NCI-H2196 treated with DMSO at 0.1 percent for 48 hours (cell line): ENCODE data around the gene CTTN.

Experiments
- DNase-seq: peaks from one replicate; lab custom pipeline; 2025; ENCODE audit not compliant: unreplicated experiment; lab: John Stamatoyannopoulos, UW

Gene CTTN

DNA sequence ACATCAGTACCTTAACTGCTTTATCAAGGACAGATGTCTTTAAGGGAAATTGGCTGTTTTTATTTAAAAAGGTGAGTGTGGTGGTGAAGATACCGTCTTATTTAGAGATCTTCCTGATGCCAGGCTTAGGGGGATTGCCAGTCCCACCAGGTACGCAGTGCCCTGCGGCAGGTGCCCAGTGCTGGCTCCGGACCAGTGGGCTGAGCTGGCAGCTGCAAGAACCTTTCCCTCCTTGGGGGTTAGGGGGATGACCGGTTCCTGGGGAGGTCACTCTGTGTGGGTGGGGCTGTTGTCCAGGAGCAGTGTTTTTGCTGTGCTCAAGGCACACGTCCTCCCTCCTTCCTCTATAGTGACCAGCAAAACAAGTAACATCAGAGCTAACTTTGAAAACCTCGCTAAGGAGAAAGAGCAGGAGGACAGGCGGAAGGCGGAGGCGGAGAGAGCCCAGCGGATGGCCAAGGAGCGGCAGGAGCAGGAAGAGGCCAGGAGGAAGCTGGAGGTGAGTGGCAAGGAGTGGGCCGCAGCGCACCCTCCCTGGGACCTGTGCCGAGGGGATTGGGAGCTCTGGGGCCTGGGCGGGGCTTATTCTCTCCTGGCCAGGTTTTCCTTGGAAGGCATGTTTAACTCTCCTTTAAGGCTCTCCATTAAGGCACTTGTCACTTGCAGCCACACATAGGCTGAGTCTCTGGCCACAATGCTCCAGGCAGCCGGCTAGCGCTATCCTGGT lies 30.5 kb downstream of the CTTN start:
- DNase-seq: no peak

DNA sequence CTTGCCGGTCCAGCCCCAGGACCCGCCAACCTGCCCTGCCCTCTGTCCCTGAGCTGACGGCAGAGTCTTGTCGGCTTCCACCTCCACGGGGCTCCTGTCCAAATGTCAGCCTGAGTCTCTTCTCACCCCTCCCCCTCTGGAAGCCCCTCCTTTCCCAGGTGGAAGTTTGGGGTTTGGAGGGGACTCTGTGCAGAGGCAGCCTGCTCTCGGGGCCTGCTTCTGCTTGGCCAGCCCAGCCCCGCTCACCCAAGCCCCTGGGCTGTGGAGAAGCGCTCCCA lies 31.0 kb downstream of the CTTN start:
- no peak for DNase-seq

DNA sequence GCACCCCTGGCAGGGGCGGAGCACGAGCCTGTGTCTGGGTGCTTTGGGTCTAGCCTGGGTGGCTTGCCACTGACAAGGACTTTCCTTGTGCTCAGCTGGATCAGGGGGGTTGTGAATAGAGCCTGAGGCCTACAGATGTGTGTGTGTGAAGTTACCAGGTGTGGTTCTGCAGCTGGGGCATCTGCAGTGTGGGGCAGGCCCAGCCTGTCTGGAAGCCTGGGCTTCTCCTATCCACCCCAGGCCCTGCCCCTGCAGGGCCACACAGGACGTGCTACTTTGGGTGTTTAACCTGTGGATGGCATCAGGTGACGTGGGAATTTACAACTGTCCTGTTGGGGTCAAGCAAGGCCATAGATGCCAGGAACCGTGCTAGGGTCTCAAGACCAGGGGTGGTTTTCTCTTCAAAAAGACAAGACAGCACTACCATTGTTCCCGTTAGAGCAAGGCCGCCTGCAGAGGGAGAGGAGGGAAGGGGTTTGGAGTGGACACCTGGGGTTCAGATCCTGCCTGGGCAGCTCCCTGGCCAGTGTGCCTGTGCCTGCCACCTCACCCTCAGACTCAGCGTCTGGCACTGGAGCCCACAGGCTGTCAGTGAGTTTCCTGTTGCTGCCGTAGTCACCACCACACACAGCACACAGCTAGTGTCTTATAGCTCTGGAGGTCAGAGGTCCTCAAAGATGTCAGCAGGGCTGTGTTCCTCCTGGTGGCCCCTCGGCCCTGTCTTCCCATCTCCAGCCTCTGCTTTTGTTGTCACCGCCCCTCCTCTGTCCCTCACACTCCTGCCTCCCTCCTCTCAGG lies 31.6 kb downstream of the CTTN start:
- no peak for DNase-seq

DNA sequence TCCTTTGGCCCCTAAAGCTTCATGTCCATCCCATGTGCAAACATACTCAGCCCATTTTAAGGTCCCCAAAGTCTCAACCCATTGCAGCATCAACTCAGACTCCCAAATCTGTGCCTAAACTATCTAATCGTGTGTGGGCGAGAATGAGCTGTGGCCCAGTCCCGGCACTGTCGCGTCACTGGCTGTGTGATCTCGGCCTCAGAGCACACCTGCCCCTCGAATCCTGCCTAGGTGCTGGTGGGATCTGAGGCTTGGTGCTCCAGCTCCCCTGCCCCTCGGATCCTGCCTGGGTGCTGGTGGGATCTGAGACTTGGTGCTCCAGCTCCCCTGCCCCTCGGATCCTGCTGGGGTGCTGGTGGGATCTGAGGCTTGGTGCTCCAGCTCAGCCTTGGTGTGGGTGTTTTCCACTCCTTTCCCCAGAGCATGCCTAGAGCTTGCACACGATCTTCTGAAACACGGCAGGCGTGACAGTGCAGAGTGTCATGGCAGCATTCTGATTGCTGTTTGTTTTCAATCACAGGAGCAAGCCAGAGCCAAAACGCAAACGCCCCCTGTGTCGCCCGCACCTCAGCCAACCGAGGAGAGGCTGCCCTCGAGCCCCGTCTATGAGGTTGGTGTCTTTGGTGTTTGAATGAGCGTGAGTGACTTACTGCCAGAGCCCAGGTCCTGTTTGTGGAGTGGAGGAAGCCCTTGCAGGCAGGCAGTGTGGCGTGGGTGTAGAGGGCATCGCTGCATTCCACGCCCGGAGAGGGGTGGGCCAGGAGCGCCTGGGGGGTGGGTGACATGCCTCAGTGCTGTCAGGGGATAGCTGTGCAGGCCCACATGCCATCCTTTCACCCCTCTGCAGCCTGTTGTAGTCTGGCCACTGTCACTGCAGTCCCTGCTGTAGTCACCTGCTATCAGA lies 32.6 kb downstream of the CTTN start:
- DNase-seq: no peak

DNA sequence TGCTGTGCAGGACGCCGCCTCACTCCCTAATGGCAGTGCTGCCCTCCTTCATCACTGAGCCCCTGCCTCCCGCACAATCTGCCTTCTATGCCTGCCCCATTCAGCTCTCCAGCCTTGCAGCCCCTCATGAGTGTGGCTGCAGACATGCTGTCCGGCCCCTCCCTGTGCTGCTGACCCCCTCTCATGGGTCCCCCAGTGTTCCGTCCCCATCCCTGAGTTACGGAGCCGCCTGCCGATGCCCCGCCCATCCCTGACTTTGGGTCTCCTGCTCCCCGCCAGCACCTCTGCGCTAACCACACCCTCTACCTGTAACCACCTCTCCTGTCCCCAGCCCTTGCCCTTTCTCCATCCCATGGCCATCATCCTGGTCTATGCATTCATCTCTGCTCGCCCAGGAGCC lies 33.3 kb downstream of the CTTN start:
- DNase-seq: no peak

DNA sequence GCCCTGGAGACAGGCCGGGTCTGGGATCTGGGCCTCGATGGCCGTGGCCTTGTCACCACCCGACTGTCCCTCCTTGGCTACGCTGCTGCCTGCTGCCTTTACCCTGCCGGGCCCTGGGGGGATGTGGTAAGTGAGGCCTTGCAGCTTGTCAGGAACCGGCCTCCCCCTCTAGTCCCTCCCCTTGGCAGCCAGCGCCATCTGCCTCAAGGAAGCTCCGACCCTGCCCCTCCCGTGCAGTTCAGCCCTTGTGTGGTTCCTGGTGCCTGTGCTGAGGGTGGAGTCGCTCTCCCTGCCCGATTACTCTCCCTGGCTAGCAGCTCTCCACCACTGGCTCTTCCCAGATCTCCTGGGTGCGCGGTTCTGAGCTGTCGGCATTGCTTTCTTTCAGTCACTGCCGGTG lies 33.7 kb downstream of the CTTN start:
- DNase-seq: no peak

DNA sequence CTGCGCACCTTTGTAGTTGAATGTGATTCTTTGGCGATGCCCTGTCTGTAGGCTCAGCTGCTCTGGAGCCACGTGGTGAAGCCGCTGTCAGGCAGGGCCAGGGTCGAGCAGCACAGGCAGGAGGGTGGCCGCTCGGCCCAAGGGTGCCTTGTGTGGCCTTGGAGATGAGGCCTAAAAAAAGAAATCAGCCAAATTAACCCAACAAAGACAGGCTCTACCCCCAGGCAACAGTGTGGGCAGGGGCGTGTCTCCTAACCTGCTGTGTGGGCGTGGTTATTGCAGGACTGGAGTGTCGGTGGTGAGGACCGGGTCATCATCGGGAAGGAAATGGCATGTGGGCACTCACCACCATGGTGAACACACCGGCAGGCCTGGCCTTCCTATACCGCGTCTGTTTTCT lies 34.3 kb downstream of the CTTN start:
- DNase-seq: no peak

DNA sequence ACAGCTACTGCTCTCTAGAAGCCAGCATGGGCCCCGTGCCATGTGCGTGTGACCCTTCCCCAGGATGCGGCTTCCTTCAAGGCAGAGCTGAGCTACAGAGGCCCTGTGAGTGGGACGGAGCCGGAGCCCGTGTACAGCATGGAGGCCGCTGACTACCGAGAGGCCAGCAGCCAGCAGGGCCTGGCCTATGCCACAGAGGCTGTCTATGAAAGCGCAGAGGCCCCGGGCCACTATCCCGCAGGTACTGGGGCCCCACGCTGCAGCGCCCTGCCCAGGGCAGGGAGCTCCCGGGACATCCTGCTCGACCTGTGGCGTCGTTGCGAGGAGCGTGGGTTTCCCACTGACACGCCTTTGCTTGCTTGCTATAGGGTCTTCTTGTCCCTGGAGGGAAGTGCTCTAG lies 34.7 kb downstream of the CTTN start:
- no peak for DNase-seq

DNA sequence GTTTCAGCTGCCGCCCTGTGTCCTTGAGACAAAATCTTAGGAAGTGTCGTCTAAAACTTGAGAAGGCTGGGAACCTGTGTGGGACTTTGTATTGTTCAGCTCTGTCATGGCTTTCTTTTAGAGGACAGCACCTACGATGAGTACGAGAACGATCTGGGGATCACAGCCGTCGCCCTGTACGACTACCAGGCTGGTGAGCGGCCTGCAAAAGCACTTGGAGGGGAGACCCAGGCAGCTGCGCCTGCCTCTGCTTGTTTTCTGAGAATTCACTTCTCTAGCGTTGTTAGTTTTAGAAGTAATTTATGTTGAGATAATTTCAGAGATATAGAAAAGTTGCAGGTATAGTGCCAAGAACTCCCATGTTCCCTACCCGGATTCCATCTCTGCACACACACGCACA lies 35.2 kb downstream of the CTTN start:
- no peak for DNase-seq

DNA sequence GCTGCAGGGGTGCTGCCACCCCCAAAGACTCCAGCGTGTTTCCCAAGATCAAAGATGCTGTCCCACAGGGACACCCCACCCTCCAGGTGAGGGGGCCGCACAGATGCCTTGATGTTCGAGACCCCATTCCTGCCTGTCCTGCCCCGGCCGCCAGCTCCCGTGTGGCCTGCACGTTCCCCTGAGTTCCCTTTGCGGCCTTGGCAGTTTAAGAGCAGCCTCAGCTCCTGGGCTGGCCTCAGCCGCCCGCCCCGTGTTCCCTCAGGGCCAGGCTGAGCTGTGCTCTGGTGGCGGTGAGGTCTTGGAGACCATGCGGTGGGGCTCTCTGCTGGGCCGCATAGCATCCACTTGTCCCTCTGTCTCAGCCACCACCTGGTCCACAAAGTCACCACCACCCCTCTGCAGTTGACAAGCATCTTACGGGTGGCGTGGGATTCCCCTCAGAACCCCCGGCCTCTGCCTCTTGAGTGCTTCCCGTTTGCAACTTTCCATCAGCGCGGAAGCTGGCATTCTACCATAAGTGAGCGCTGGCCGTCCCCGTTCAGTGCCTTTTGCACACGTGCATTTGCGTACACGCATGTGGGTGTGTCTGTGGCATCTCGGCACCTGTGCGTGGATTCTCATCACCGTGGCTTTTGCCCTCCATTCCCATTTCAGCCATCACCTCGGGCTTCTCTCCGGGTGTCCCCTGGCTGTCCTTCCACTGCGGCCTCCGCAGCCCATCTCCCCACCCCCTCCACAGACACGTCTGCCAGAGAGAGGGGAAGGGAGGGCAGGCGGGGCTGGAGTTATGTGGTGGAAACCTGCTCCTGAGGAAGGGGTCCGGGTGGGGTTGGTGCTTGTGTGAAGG lies 35.9 kb downstream of the CTTN start:
- no peak for DNase-seq

DNA sequence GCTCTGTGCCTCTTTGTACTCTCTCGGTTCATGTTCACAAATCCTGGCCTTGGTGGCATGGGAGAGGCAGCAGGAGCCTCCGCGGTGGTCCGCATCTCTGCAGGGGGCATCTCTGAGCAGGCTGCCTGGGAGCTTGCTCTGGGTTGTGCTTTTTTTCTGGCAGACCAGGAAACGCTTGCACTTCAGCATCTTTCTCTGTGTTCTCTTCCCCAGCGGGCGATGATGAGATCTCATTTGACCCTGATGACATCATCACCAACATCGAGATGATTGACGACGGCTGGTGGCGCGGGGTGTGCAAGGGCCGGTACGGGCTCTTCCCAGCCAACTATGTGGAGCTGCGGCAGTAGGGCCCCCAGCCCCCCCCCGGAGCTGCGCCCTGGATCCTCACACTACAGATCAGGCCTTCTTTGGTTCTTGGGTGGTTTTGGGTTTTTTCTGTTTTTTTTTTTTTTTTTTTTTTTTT lies 36.5 kb downstream of the CTTN start:
- DNase-seq: no peak

DNA sequence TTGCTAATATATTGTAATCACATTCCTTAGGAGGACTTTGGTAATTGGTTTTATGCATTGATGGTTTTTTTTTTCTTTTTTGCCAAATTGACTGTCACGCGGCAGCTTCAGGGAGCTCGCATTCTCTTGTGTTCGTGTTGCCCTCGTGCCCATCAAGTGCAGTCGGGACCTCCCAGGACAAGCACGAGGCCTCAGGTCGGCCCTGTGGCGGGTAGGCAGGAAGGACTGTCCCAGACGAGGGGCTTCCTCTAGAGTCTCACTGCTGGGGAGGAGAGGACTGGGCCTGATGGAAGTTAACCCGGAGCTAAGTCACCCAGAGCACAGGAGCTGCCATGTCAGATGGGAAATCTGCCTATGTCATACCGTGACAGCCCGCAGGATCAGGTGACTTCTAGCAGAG lies 37.0 kb downstream of the CTTN start:
- no peak for DNase-seq

DNA sequence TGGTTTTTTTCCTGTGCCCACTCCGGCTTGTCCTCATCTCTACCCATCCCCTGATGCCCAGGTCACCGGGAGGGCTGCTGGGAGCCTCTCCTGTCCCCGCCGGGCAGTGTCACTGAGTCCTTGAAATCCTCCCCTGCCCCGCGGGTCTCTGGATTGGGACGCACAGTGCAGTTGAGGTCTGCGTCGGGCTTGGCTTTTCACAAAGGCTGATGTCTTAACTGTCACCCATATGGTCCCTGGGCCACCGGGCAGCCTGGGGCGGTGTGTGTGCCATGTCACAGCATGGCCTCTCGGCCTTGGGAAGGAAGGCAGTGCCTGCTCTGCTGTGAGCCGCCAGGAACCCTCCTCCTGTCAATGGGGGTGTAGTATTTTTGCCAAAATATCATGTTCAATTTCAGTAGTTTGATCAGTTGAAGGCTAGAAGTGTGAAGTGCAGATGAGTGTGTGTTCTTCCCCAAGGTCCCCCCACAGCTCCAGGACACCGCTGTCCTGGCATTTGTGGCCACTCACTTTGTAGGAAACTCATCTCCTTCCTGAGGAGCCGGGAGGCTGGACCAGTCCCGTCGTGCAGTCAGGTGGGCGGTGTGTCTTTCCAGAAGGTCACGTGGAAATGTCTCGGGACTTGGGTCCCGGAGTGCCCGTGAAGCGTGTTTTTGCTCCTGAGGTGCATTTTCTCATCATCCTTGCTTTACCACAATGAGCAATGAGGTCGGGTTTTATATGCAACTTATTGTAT lies 37.6 kb downstream of the CTTN start:
- no peak for DNase-seq

DNA sequence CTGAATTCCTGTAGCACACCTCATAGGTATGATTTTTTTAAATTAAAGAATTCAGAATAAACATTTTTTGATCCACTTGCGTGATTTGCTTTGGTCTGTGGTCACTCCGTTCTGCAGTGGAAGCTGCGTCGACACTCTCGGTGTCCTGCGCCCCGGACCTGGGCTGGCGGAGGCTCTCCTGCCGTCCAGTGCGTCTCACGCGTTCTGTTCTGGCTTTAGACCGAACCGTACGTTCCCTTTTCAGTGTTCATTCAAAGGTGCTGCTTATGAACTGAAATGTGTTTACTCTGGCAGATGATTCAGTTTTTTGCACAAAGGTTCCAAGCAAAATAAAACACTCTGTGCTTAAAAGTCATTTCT lies 38.2 kb downstream of the CTTN start:
- DNase-seq: no peak

DNA sequence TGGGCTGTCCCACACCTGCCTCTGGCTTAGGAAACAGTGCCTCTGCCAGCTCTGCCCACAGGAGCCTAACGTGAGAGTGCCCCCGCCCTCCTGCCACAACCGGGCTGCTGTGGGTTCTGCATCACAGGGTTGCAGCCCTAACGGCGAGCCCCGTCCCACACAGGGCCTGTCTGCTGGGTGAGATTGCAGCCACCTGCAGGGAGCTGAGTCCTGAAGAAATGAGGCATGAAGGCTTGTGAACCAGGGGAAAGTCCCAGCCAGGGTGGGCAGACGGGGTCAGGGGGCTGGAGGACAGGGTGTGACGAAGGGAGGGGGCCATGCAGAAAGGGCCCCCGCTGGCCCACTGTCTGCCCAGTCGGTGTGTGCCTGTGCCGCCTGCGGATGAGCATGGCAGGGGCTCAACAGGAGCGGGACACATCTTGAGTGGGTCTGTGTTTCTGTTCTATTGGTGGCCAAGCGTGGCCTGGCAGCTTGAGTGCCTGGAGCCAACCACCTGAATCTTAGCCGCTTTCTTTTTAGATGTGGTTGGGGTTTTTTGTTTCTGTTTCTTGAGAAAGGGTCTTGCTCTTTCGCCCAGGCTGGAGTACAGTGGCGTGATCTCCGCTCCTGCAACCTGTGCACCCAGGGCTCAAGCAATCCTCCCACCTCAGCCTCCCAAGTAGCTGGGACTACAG lies 38.9 kb downstream of the CTTN start:
- no peak for DNase-seq

DNA sequence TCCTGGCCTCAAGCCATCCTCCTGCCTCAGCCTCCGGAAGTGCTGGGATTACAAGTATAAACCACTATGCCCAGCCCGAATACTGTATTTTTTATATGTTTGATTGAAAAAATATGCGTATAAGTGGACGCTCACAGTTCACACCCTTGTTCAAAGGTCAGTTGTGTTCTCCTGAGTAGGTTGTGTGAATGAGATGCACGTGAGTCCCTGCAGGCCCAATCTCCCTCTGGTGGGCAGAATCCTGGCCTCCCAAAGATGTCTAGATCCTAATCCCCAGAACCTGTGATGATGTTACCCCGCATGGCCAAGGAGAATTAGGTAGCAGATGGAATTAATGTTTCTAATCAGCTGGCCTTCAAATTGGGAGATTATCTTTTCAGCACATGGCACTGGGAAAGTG lies 41.9 kb downstream of the CTTN start:
- no peak for DNase-seq

DNA sequence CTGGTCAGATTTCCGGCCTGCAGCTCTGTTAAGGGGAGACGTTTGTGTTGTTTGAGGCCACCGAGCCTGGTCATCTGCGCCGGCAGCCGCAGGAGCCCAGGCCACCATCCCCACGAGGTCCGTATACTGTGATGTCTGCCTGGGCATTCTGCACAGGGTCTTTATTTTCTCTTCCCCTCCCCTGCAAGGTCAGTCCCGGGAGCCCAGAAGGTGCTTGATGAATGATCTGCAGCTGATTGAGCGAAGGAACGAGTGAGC lies 45.4 kb downstream of the CTTN start:
- no peak for DNase-seq

DNA sequence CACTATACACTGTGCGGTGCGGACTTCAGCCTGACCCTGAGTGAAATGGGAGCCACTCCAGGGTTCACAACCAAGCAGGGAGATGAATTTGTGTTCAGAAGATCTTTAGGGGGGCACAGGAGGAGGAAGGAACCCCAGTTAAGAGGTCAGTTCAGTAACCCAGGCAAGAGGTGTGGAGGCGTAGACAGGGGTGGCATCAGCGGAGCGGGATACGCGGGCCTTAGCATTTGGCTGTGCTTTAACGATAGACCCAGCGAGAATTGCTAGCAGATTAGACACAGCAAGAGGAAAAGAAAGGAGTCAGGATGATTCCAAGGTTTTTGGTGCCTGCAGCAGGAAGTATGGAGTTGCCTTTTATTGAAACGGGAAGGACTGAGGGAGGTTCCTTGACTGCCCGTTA lies 46.8 kb downstream of the CTTN start:
- no peak for DNase-seq

DNA sequence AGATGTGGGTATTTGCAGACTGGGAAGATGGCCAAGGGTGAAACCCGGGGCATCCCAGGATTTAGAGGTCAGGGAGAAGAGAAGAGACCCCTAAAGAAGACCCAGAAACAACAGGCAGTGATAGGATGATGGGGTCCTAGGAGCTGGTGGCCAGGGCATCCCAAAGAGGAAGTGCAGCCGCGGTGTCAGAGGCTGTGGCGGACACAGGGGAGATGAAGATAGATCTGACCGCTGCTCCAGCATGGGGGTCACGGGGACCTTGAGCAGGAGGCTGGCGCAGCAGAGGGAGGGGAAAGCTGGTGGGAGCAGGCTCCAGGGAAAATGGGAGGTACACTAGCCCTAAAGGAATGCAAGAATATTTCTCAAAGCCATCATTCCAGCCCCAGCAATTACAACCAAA lies 47.3 kb downstream of the CTTN start:
- no peak for DNase-seq

DNA sequence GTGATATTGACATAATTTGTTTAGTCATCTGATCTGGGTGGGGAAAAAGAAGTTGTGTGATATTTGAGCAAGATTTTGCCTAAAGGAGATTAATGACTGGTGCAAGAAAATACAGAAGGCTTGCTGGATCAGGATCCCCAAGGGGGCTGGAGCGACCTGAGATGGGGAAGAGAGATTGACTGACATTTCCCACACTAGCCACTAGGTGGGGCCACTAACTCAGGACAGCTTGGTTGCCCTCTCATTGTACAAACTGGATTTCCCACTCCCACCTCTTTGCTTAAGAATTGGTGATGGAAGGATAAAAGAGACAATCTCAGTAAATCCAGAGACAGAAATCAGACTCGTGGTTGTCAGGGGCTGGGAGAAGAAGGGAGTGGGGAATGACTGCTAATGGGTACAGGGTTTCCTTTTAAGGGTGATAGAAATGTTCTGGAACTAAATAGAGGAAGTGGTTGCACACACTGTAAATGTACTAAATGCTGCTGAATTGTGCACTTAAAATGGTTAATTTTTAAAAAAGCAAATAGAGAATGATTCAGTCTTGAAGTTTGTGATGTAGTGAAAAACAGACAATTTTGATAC lies 50.7 kb downstream of the CTTN start:
- no peak for DNase-seq
